ENCODE measurements around the gene PIM1. TPM values are rescaled to one million over a fixed set of nuclear protein-coding genes. Genes with fewer than 3 reads are reported as not detected.

PIM1 gene
- total and polyA plus RNA-seq, 9 of the 15 experiments (the other 6 are each of a cell fraction or from before 2014, with no cell fraction given), result 19.0 to 789 (median 212) TPM

DNA sequence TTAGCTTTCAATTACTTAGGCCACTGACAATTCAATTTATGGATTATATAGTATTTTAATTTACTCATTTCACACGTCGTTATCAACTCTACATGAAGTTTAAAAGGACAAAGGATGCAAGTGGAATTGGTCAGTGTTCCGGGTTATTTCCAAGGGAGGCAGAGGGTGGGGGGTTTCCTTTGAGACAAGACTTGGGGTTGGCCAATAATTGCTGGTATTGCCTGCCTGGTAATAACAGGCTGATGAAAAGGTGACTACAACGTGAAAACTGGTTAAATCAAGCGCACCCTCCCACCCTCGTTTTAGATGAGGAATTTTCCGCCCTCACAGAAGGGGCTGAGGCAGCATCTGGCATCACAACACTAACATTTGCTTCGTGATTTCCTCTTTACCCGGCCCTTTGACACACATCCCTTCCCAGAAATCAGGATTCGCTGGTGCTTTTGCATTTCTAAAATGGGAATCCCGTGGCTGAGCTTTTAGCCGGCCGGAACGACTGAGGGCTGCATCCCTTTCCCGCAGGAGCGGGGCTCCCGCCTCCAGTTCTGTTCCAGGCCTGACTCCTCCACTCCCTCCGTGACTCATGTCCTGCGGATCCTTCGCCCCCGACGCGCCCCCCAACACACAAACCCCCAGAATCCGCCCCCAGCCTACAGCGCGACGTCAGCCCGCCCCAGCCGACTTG, 999 bp upstream of the PIM1 start (continued):
- TF ChIP-seq ZFX (CRISPR knock-in tag; IDR thresholded peaks at IDR 0.05), result peak; percentile 89
- no peak for TF ChIP-seq ELF2 (CRISPR knock-in tag; IDR thresholded peaks at IDR 0.05)
- TF ChIP-seq, protein P1, sequence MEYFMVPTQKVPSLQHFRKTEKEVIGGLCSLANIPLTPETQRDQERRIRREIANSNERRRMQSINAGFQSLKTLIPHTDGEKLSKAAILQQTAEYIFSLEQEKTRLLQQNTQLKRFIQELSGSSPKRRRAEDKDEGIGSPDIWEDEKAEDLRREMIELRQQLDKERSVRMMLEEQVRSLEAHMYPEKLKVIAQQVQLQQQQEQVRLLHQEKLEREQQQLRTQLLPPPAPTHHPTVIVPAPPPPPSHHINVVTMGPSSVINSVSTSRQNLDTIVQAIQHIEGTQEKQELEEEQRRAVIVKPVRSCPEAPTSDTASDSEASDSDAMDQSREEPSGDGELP (CRISPR knock-in tag; IDR thresholded peaks at IDR 0.05; ENCODE audit: borderline replicate concordance), result no peak
- peak; percentile 82 for TF ChIP-seq KDM5B (IDR thresholded peaks at IDR 0.05; ENCODE audit: insufficient replicate concordance, low read depth, low read length)
- no peak for TF ChIP-seq CBFB (CRISPR knock-in tag; IDR thresholded peaks at IDR 0.05)
- TF ChIP-seq, protein P2, sequence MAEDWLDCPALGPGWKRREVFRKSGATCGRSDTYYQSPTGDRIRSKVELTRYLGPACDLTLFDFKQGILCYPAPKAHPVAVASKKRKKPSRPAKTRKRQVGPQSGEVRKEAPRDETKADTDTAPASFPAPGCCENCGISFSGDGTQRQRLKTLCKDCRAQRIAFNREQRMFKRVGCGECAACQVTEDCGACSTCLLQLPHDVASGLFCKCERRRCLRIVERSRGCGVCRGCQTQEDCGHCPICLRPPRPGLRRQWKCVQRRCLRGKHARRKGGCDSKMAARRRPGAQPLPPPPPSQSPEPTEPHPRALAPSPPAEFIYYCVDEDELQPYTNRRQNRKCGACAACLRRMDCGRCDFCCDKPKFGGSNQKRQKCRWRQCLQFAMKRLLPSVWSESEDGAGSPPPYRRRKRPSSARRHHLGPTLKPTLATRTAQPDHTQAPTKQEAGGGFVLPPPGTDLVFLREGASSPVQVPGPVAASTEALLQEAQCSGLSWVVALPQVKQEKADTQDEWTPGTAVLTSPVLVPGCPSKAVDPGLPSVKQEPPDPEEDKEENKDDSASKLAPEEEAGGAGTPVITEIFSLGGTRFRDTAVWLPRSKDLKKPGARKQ (CRISPR knock-in tag; IDR thresholded peaks at IDR 0.05), result no peak
- no peak for TF ChIP-seq CBX2 (IDR thresholded peaks at IDR 0.05; ENCODE audit: insufficient read depth, low read length, poor library complexity, severe bottlenecking)
- TF ChIP-seq ILF3 (IDR thresholded peaks at IDR 0.05; ENCODE audit: borderline replicate concordance), result no peak
- TF ChIP-seq HDGF (IDR thresholded peaks at IDR 0.05), result peak; percentile 40; the same call in 1 of the 2 replicates
- TF ChIP-seq MTA2 (IDR thresholded peaks at IDR 0.05; ENCODE audit: low read depth), result no peak
- no peak for TF ChIP-seq LEF1 (IDR thresholded peaks at IDR 0.05)
- no peak for TF ChIP-seq MYC (IDR thresholded peaks at IDR 0.05; ENCODE audit: low read depth, low read length)
- peak; percentile 81; the same call in 1 of the 2 replicates for TF ChIP-seq MYC (CRISPR knock-in tag; IDR thresholded peaks at IDR 0.05; ENCODE audit: borderline replicate concordance, low read depth)
- no peak for TF ChIP-seq CSDE1 (IDR thresholded peaks at IDR 0.05)
- no peak for TF ChIP-seq BRCA1 (IDR thresholded peaks at IDR 0.05)
- peak; percentile 25; the same call in 1 of the 2 replicates for TF ChIP-seq BRCA1 (CRISPR knock-in tag; IDR thresholded peaks at IDR 0.05)
- 0 out of 2 replicates have a peak, but pooled peaks have one; percentile 15 for TF ChIP-seq MTA3 (IDR thresholded peaks at IDR 0.05; ENCODE audit: borderline replicate concordance)
- no peak for TF ChIP-seq ADNP (tag; IDR thresholded peaks at IDR 0.05)
- TF ChIP-seq, protein P3, sequence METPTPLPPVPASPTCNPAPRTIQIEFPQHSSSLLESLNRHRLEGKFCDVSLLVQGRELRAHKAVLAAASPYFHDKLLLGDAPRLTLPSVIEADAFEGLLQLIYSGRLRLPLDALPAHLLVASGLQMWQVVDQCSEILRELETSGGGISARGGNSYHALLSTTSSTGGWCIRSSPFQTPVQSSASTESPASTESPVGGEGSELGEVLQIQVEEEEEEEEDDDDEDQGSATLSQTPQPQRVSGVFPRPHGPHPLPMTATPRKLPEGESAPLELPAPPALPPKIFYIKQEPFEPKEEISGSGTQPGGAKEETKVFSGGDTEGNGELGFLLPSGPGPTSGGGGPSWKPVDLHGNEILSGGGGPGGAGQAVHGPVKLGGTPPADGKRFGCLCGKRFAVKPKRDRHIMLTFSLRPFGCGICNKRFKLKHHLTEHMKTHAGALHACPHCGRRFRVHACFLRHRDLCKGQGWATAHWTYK (CRISPR knock-in tag; IDR thresholded peaks at IDR 0.05), result no peak; the same call in 1 of the 2 replicates
- TF ChIP-seq NR1H2 (CRISPR knock-in tag; IDR thresholded peaks at IDR 0.05), result no peak
- peak; percentile 63; the same call in 1 of the 2 replicates for TF ChIP-seq BRD4 (IDR thresholded peaks at IDR 0.05)
- TF ChIP-seq HLTF (IDR thresholded peaks at IDR 0.05), result no peak
- TF ChIP-seq, protein P4, sequence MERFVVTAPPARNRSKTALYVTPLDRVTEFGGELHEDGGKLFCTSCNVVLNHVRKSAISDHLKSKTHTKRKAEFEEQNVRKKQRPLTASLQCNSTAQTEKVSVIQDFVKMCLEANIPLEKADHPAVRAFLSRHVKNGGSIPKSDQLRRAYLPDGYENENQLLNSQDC (CRISPR knock-in tag; IDR thresholded peaks at IDR 0.05), result no peak
- no peak for TF ChIP-seq STAT5A (IDR thresholded peaks at IDR 0.05; ENCODE audit: borderline replicate concordance, low read length)
- TF ChIP-seq, protein P5, sequence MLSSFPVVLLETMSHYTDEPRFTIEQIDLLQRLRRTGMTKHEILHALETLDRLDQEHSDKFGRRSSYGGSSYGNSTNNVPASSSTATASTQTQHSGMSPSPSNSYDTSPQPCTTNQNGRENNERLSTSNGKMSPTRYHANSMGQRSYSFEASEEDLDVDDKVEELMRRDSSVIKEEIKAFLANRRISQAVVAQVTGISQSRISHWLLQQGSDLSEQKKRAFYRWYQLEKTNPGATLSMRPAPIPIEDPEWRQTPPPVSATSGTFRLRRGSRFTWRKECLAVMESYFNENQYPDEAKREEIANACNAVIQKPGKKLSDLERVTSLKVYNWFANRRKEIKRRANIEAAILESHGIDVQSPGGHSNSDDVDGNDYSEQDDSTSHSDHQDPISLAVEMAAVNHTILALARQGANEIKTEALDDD (IDR thresholded peaks at IDR 0.05), result peak; percentile 72; the same call in 1 of the 2 replicates
- TF ChIP-seq MAFF (IDR thresholded peaks at IDR 0.05; ENCODE audit: low read length), result no peak
